Neuron (in vitro differentiated cells): ENCODE results near the gene DYSF.

Experiments
- H2AFZ ChIP-seq: one replicate; pipeline ENCODE4 v1.6.1; 2013; ENCODE audit warnings: low read depth, mild to moderate bottlenecking, inconsistent platforms, low read length, moderate library complexity
- H3K27me3 ChIP-seq: one replicate; pipeline ENCODE4 v1.6.1; 2013; ENCODE audit warnings: low read length; ENCODE audit not compliant: insufficient read depth
- H3K36me3 ChIP-seq: one replicate; pipeline ENCODE4 v1.6.1; 2013; ENCODE audit warnings: low read length; ENCODE audit not compliant: insufficient read depth
- H3K4me1 ChIP-seq: one replicate; pipeline ENCODE4 v1.6.1; 2013; ENCODE audit warnings: low read length; ENCODE audit not compliant: insufficient read depth
- H3K4me3 ChIP-seq: 2 replicates; pipeline ENCODE4 v1.5.1; 2013; ENCODE audit warnings: mild to moderate bottlenecking, low read length, moderate library complexity
- H3K9me3 ChIP-seq: one replicate; pipeline ENCODE4 v1.6.1; 2013; ENCODE audit warnings: low read length

DYSF gene

GRCh38 chr2:71662665-71663394 is 209.5 kb downstream of the DYSF start:
- no peaks in the 10 kb centered on the region for H3K9me3 ChIP-seq
- H3K27me3 ChIP-seq, result no peaks in the 10 kb centered on the region
- H2AFZ ChIP-seq, result no peak overlapping the region
- no peaks in the 10 kb centered on the region for H3K4me1 ChIP-seq
- H3K36me3 ChIP-seq, result no peaks in the 10 kb centered on the region
- H3K4me3 ChIP-seq, result no peak overlapping the region

GRCh38 chr2:71664161-71664560 is 210.8 kb downstream of the DYSF start:
- H3K9me3 ChIP-seq, result no peaks in the 10 kb centered on the region
- H3K4me3 ChIP-seq, result no peak overlapping the region

GRCh38 chr2:71665168-71666093 is 212.1 kb downstream of the DYSF start:
- H3K4me3 ChIP-seq, result no peak overlapping the region
- H3K9me3 ChIP-seq, result no peaks in the 10 kb centered on the region
- no peaks in the 10 kb centered on the region for H3K36me3 ChIP-seq
- H2AFZ ChIP-seq, result no peak overlapping the region
- H3K4me1 ChIP-seq, result no peaks in the 10 kb centered on the region
- no peaks in the 10 kb centered on the region for H3K27me3 ChIP-seq

More at GRCh38 chr2:71664161-71664560, 210.8 kb downstream of the DYSF start:
- H2AFZ ChIP-seq, result no peak overlapping the region
- no peaks in the 10 kb centered on the region for H3K27me3 ChIP-seq
- H3K4me1 ChIP-seq, result no peaks in the 10 kb centered on the region
- no peaks in the 10 kb centered on the region for H3K36me3 ChIP-seq

- no peaks in the 10 kb centered on the region for H3K4me1 ChIP-seq
- no peak overlapping the region for H2AFZ ChIP-seq
- no peaks in the 10 kb centered on the region for H3K27me3 ChIP-seq
- H3K36me3 ChIP-seq, result no peaks in the 10 kb centered on the region
- no peak overlapping the region for H3K4me3 ChIP-seq
- H3K9me3 ChIP-seq, result no peaks in the 10 kb centered on the region
These were observed 212.7 kb downstream of the DYSF start for GRCh38 chr2:71666094-71666474.

- no peaks in the 10 kb centered on the region for H3K9me3 ChIP-seq
- no peak overlapping the region for H3K4me3 ChIP-seq
- no peaks in the 10 kb centered on the region for H3K4me1 ChIP-seq
- H3K27me3 ChIP-seq, result no peaks in the 10 kb centered on the region
- H3K36me3 ChIP-seq, result no peaks in the 10 kb centered on the region
- H2AFZ ChIP-seq, result no peak overlapping the region
These were observed 214.2 kb downstream of the DYSF start for GRCh38 chr2:71667256-71668182.

GRCh38 chr2:71668326-71669057 is 215.1 kb downstream of the DYSF start:
- Histone ChIP-seq H3K36me3 (no peaks in the 10 kb centered on the region), H3K4me1 (no peaks in the 10 kb centered on the region), H3K4me3 (no peak overlapping the region), H3K9me3 (no peaks in the 10 kb centered on the region), H3K27me3 (no peaks in the 10 kb centered on the region), H2AFZ (no peak overlapping the region)

GRCh38 chr2:71669058-71669456 is 215.7 kb downstream of the DYSF start:
- no peak overlapping the region for H3K4me3 ChIP-seq
- no peaks in the 10 kb centered on the region for H3K36me3 ChIP-seq
- H3K27me3 ChIP-seq, result no peaks in the 10 kb centered on the region
- H3K4me1 ChIP-seq, result no peaks in the 10 kb centered on the region
- H2AFZ ChIP-seq, result no peak overlapping the region
- no peaks in the 10 kb centered on the region for H3K9me3 ChIP-seq

- Histone ChIP-seq H3K36me3 (no peaks in the 10 kb centered on the region), H2AFZ (no peak overlapping the region), H3K27me3 (no peaks in the 10 kb centered on the region), H3K4me1 (no peaks in the 10 kb centered on the region), H3K4me3 (no peak overlapping the region), H3K9me3 (no peaks in the 10 kb centered on the region)
These were observed 216.5 kb downstream of the DYSF start for GRCh38 chr2:71669628-71670429.

- no peaks in the 10 kb centered on the region for H3K36me3 ChIP-seq
- no peaks in the 10 kb centered on the region for H3K27me3 ChIP-seq
These were observed 217.1 kb downstream of the DYSF start for GRCh38 chr2:71670430-71670795.

GRCh38 chr2:71671203-71671854 is 218.0 kb downstream of the DYSF start:
- Histone ChIP-seq H3K9me3 (no peaks in the 10 kb centered on the region), H3K27me3 (no peaks in the 10 kb centered on the region), H2AFZ (no peak overlapping the region), H3K4me3 (no peak overlapping the region), H3K4me1 (no peaks in the 10 kb centered on the region), H3K36me3 (no peaks in the 10 kb centered on the region)

More at GRCh38 chr2:71670430-71670795, 217.1 kb downstream of the DYSF start:
- H3K9me3 ChIP-seq, result no peaks in the 10 kb centered on the region
- H2AFZ ChIP-seq, result no peak overlapping the region
- no peaks in the 10 kb centered on the region for H3K4me1 ChIP-seq
- no peak overlapping the region for H3K4me3 ChIP-seq

GRCh38 chr2:71671895-71672825 is 218.8 kb downstream of the DYSF start:
- Histone ChIP-seq H3K27me3 (no peaks in the 10 kb centered on the region), H3K9me3 (no peaks in the 10 kb centered on the region), H3K4me3 (no peak overlapping the region), H3K4me1 (no peaks in the 10 kb centered on the region), H2AFZ (no peak overlapping the region), H3K36me3 (no peaks in the 10 kb centered on the region)
